HCT116 (cell line): Measurements from ENCODE around the gene CPEB1.

Experiments used
- CTCF ChIP-seq, 3 experiments: fragments of 200-600 bp in 1 of 3; sonication (generic) in 1 of 3; IDR thresholded peaks in 2 of 3; conservative IDR thresholded peaks in 1 of 3; 2 replicates each; pipeline ENCODE4 v1.5.1; 2012 to 2017; ENCODE audit warnings: low read depth in 2 of 3, low read length in 2 of 3, antibody characterized with exemption in 1 of 3, borderline replicate concordance in 1 of 3, control low read depth in 1 of 3, mild to moderate bottlenecking in 1 of 3, mixed read lengths in 1 of 3, mixed run types in 1 of 3, moderate library complexity in 1 of 3; ENCODE audit not compliant: insufficient read depth in 1 of 3
- EZH2 ChIP-seq: fragments of 200-600 bp; sonication (generic); IDR thresholded peaks from 2 replicates; pipeline ENCODE4 v1.6.1; 2017; ENCODE audit warnings: antibody characterized with exemption, mixed run types
- TCF7L2 ChIP-seq: IDR thresholded peaks from 2 replicates; pipeline ENCODE4 v1.7.0; 2011; ENCODE audit warnings: borderline replicate concordance, inconsistent platforms; ENCODE audit not compliant: insufficient read depth, insufficient read length; ENCODE audit errors: extremely low read depth
- ZBTB33 ChIP-seq: IDR thresholded peaks from 2 replicates; pipeline ENCODE4 v1.6.1; 2011; ENCODE audit warnings: mild to moderate bottlenecking, low read length, moderate library complexity; ENCODE audit not compliant: insufficient replicate concordance; ENCODE audit errors: extremely low read depth

- TF ChIP-seq CTCF (IDR thresholded peaks at IDR 0.05 in 2 of 3, conservative IDR thresholded peaks at IDR 0.05 in 1 of 3; ENCODE audit: borderline replicate concordance in 1 of 3, insufficient read depth in 1 of 3, low read depth in 2 of 3, low read length in 2 of 3), result no peak
- TF ChIP-seq EZH2, result no peak
- TF ChIP-seq TCF7L2, result no peak
- TF ChIP-seq ZBTB33, result no peak
These were observed 683 bp upstream of the CPEB1 start for GRCh38 chr15:82647835-82648256.
